Astrocyte (in vitro differentiated cells and primary cell): Measurements from ENCODE around the gene VAV2. TPM values are rescaled to one million over a fixed set of nuclear protein-coding genes. Genes with fewer than 3 reads are reported as not detected.

ENCODE experiments used
- DNase-seq: peaks from one replicate; pipeline ENCODE4 v3.0.0-alpha.2; 2010; ENCODE audit warnings: low read depth
- FAIRE-seq: peaks from 2 replicates; lab custom pipeline; 2011; peaks lifted over from hg19 to GRCh38; lab: Jason Lieb, UNC
- H2AFZ ChIP-seq: 2 replicates; pipeline ENCODE4 v1.6.0; 2012; ENCODE audit warnings: low read depth, low read length, inconsistent platforms
- H3K27ac ChIP-seq: 2 replicates; pipeline ENCODE4 v1.5.1; 2011; ENCODE audit warnings: low read depth, low read length, inconsistent platforms
- H3K27me3 ChIP-seq: 2 replicates; pipeline ENCODE4 v1.6.0; 2011; ENCODE audit warnings: low read length, inconsistent platforms; ENCODE audit not compliant: insufficient read depth
- H3K36me3 ChIP-seq: 2 replicates; pipeline ENCODE4 v1.5.1; 2011; ENCODE audit warnings: low read length, inconsistent platforms; ENCODE audit not compliant: insufficient read depth
- H3K4me1 ChIP-seq: 2 replicates; pipeline ENCODE4 v1.5.1; 2011; ENCODE audit warnings: low read length, inconsistent platforms; ENCODE audit not compliant: insufficient read depth
- H3K4me2 ChIP-seq: 2 replicates; pipeline ENCODE4 v1.6.0; 2012; ENCODE audit warnings: low read length, inconsistent platforms
- H3K4me3 ChIP-seq: 2 replicates; pipeline ENCODE4 v1.5.1; 2011; ENCODE audit warnings: low read depth, mild to moderate bottlenecking, low read length, inconsistent platforms; ENCODE audit not compliant: insufficient read depth
- H3K79me2 ChIP-seq: 2 replicates; pipeline ENCODE4 v1.6.0; 2012; ENCODE audit warnings: mild to moderate bottlenecking, low read length, inconsistent platforms; ENCODE audit not compliant: insufficient read depth
- H3K9ac ChIP-seq: 2 replicates; pipeline ENCODE4 v1.6.0; 2012; ENCODE audit warnings: mild to moderate bottlenecking, low read length, inconsistent platforms
- H3K9me3 ChIP-seq: 2 replicates; pipeline ENCODE4 v1.5.1; 2012; ENCODE audit warnings: low read depth, mild to moderate bottlenecking, low read length, inconsistent platforms; ENCODE audit not compliant: insufficient read depth
- H4K20me1 ChIP-seq: 2 replicates; pipeline ENCODE4 v1.6.0; 2012; ENCODE audit warnings: low read length, inconsistent platforms; ENCODE audit not compliant: insufficient read depth
- H3K27ac Mint-ChIP-seq: one replicate; pipeline ENCODE4 v1.8.0; 2021; ENCODE audit warnings: mild to moderate bottlenecking, mixed read lengths; ENCODE audit not compliant: unreplicated experiment
- H3K27me3 Mint-ChIP-seq: one replicate; pipeline ENCODE4 v1.8.0; 2021; ENCODE audit warnings: low read depth, mixed read lengths; ENCODE audit not compliant: unreplicated experiment
- H3K36me3 Mint-ChIP-seq: one replicate; pipeline ENCODE4 v1.8.0; 2021; ENCODE audit warnings: low read depth, mixed read lengths; ENCODE audit not compliant: unreplicated experiment
- H3K4me1 Mint-ChIP-seq: one replicate; pipeline ENCODE4 v1.8.0; 2021; ENCODE audit warnings: low read depth, mixed read lengths; ENCODE audit not compliant: unreplicated experiment
- H3K4me3 Mint-ChIP-seq: one replicate; pipeline ENCODE4 v1.8.0; 2021; ENCODE audit warnings: mild to moderate bottlenecking, moderate library complexity, mixed read lengths; ENCODE audit not compliant: unreplicated experiment
- H3K9me3 Mint-ChIP-seq: one replicate; pipeline ENCODE4 v1.8.0; 2021; ENCODE audit warnings: mild to moderate bottlenecking, mixed read lengths; ENCODE audit not compliant: unreplicated experiment
- EZH2 ChIP-seq: IDR thresholded peaks from 2 replicates; pipeline ENCODE4 v1.6.1; 2012; ENCODE audit warnings: mild to moderate bottlenecking, low read length, inconsistent platforms; ENCODE audit not compliant: insufficient read depth
- total RNA-seq: library from RNA; stranded (reverse); gene quantifications from 2 replicates; pipeline ENCODE4 v1.2.1, GENCODE V29; 2021
- TF ChIP-seq, protein P1 (sequence below): IDR thresholded peaks from 2 replicates; pipeline ENCODE4 v1.5.1; 2011; ENCODE audit warnings: low read depth, mild to moderate bottlenecking, inconsistent platforms, low read length, moderate library complexity; ENCODE audit not compliant: insufficient read depth

The VAV2 gene
- total RNA-seq, 1 donor from 2014 or later, result 36.5 TPM

DNA sequence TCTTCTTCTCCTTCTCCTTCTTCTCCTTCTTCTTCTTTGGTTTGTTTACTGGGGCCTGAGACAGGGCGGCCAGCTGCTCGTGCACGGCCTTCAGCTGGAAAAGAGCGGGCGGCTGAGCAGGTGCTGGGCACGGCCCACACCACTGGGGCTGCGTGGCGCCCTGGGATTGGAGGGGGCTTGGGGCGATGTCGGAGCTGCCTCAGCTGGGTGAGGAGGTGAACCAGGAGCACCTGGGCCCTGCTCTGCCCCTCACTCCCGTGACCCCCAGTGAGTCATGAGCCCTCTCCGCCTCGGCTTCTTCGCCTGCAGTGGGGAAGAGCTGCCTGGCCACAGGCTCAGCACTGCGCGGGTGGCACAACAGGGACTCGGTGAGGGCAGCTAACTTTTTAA lies 48.0 kb upstream of the VAV2 start:
- Histone ChIP-seq H3K27ac (no peak overlapping the region), H3K79me2 (no peaks in the 10 kb centered on the region), H2AFZ (no peak overlapping the region), H4K20me1 (peaks cover 29% of the 10 kb centered on the region), H3K9me3 (no peaks in the 10 kb centered on the region), H3K4me2 (no peak overlapping the region), H3K27me3 (no peaks in the 10 kb centered on the region), H3K4me3 (no peak overlapping the region), H3K9ac (no peak overlapping the region), H3K36me3 (peaks cover 8% of the 10 kb centered on the region), H3K4me1 (no peaks in the 10 kb centered on the region)
- H3K27ac Mint-ChIP-seq, result no peak overlapping the region
- TF ChIP-seq EZH2, result no peak
- TF ChIP-seq, protein P1, sequence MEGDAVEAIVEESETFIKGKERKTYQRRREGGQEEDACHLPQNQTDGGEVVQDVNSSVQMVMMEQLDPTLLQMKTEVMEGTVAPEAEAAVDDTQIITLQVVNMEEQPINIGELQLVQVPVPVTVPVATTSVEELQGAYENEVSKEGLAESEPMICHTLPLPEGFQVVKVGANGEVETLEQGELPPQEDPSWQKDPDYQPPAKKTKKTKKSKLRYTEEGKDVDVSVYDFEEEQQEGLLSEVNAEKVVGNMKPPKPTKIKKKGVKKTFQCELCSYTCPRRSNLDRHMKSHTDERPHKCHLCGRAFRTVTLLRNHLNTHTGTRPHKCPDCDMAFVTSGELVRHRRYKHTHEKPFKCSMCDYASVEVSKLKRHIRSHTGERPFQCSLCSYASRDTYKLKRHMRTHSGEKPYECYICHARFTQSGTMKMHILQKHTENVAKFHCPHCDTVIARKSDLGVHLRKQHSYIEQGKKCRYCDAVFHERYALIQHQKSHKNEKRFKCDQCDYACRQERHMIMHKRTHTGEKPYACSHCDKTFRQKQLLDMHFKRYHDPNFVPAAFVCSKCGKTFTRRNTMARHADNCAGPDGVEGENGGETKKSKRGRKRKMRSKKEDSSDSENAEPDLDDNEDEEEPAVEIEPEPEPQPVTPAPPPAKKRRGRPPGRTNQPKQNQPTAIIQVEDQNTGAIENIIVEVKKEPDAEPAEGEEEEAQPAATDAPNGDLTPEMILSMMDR, result no peak
- DNase-seq (no peak), FAIRE-seq (no peak)
- H3K36me3 Mint-ChIP-seq, result peaks cover 29% of the 10 kb centered on the region
- H3K4me1 Mint-ChIP-seq, result no peaks in the 10 kb centered on the region
- H3K27me3 Mint-ChIP-seq, result no peaks in the 10 kb centered on the region
- no peaks in the 10 kb centered on the region for H3K9me3 Mint-ChIP-seq
- no peak overlapping the region for H3K4me3 Mint-ChIP-seq

DNA sequence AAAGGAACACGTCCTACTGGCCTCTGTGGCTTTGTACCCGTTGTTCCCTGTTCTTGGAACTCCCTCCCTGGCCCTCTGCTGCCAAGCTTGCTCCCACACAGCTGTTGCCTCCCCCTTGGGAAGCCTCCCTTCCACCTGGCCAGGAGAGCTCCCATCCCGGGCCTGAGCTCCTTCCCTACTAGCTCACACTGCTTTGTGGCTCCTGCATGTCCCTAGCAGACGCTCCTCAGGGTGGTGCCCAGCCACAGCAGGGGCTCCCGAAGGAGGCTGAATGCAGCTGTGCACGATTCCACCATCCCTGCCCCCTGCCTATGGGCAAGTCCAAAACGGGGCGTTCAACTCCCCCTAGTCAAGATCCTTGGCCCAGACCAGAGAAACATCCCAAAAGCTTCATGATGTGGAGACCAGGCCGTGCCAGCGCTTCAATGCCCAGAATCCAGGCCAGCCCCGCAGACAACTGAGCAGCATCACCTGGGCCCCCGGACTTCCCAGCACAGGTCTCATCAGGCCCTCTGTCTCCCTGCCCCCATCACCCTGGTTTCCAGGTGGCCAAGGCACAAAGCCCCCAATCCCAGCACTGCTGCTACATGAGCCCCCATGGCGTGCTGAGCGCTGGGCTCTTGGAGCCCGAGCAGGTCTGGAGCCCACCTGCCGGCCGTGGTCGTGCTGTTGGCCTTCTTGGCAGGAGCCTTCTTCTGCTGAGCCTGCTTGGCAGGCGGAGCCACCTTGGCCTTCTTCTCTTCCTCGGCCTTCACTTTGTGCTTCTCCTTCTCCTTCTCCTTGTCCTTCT lies 47.5 kb upstream of the VAV2 start:
- Mint-ChIP-seq H3K36me3 (peaks cover 31% of the 10 kb centered on the region), H3K9me3 (no peaks in the 10 kb centered on the region), H3K27ac (no peak overlapping the region), H3K27me3 (no peaks in the 10 kb centered on the region), H3K4me3 (no peak overlapping the region), H3K4me1 (no peaks in the 10 kb centered on the region)
- Histone ChIP-seq H3K9ac (no peak overlapping the region), H3K4me2 (no peak overlapping the region), H3K9me3 (no peaks in the 10 kb centered on the region), H4K20me1 (peaks cover 30% of the 10 kb centered on the region), H3K79me2 (no peaks in the 10 kb centered on the region), H3K4me1 (no peaks in the 10 kb centered on the region), H3K27me3 (no peaks in the 10 kb centered on the region), H3K4me3 (no peak overlapping the region), H3K36me3 (peaks cover 7% of the 10 kb centered on the region), H2AFZ (no peak overlapping the region), H3K27ac (no peak overlapping the region)
- no peak for TF ChIP-seq EZH2
- TF ChIP-seq, protein P1, result no peak
- no peak for FAIRE-seq
- DNase-seq, result no peak

DNA sequence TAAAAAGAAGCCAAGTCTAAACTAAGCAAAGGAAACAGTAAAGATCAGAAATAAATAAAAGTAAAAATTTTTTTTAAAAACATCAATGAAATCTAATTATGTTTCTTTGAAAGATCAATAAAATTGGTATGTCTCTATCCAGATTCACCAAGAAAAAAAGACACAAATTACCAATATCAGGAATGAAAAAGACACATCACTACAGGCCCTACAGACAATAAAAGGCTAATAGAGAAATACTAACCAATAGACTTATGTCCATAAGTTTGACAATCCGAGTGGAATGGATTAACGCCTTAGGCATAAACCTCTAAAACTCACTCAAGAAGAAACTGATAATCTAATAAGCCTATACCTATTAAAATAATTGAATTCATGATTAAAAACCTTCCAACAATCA lies 45.5 kb upstream of the VAV2 start:
- Mint-ChIP-seq H3K9me3 (no peaks in the 10 kb centered on the region), H3K4me1 (no peaks in the 10 kb centered on the region), H3K36me3 (peaks cover 34% of the 10 kb centered on the region), H3K27ac (no peak overlapping the region), H3K4me3 (no peak overlapping the region), H3K27me3 (no peaks in the 10 kb centered on the region)
- Histone ChIP-seq H3K27me3 (no peaks in the 10 kb centered on the region), H4K20me1 (peaks cover 22% of the 10 kb centered on the region), H3K36me3 (peaks cover 11% of the 10 kb centered on the region), H2AFZ (no peak overlapping the region), H3K27ac (no peak overlapping the region), H3K9ac (no peak overlapping the region), H3K4me1 (no peaks in the 10 kb centered on the region), H3K79me2 (no peaks in the 10 kb centered on the region), H3K9me3 (no peaks in the 10 kb centered on the region), H3K4me2 (no peak overlapping the region), H3K4me3 (no peak overlapping the region)
- DNase-seq (no peak), FAIRE-seq (no peak)
- TF ChIP-seq, protein P1, result no peak
- no peak for TF ChIP-seq EZH2
